ENCODE data around the gene RAET1E. TPM values are rescaled to one million over a fixed set of nuclear protein-coding genes. Genes with fewer than 3 reads are reported as not detected.

RAET1E gene
- total and polyA plus RNA-seq, 9 of the 15 experiments (the other 6 are each of a cell fraction or from before 2014, with no cell fraction given) = not detected

GRCh38 chr6:149860834-149861602, 36.9 kb downstream of the RAET1E start (continued):
- TF ChIP-seq ZBTB33 (CRISPR knock-in tag; IDR thresholded peaks at IDR 0.05) (peak; percentile 72), RAD21 (CRISPR knock-in tag; conservative IDR thresholded peaks at IDR 0.05 in 1 of 2, IDR thresholded peaks at IDR 0.05 in 1 of 2) (peak in 1 of 2 experiments; percentile 42; a peak in 2 of 4 replicates)

GRCh38 chr6:149860513-149860833, 37.4 kb downstream of the RAET1E start:
- CTCF ChIA-PET (ENCODE audit: low intra/inter-chr PET ratio) = no interaction called here
- in situ Hi-C loops (cut with MboI) (no loop called here), intact Hi-C loops (cut with micrococcal nuclease) (loop anchor here (10.0 kb wide), 1 partner anchor 296 kb away; the partner anchor contains the start of gene GINM1)
- H3K4me1 ChIP-seq (replicated peaks in 1 of 2; ENCODE audit: control insufficient read depth in 2 of 2, insufficient read depth in 2 of 2, low read length in 2 of 2) = peaks cover 13 to 21% of the 10 kb centered on the region in 2 experiments; a peak in 4 of 5 replicates
- H2AFZ ChIP-seq (ENCODE audit: low read depth, low read length) = no peak overlapping the region
- H3K79me2 ChIP-seq (ENCODE audit: control insufficient read depth, insufficient read depth, low read length) = no peaks in the 10 kb centered on the region
- H3K36me3 ChIP-seq (ENCODE audit: control insufficient read depth, insufficient read depth, low read length) = no peaks in the 10 kb centered on the region
- no peak overlapping the region for H3K4me2 ChIP-seq (ENCODE audit: insufficient read depth, low read length)
- 0 out of 2 replicates have a peak, but pooled peaks cover 3% of the 10 kb centered on the region for H4K20me1 ChIP-seq (replicated peaks; ENCODE audit: control insufficient read depth, insufficient read depth, low read length)
- TF ChIP-seq GABPB2 (CRISPR knock-in tag; conservative IDR thresholded peaks at IDR 0.05) = no peak
- TF ChIP-seq ZC3H11A (IDR thresholded peaks at IDR 0.05; ENCODE audit: low read depth, low read length) = no peak
- TF ChIP-seq, protein P1, sequence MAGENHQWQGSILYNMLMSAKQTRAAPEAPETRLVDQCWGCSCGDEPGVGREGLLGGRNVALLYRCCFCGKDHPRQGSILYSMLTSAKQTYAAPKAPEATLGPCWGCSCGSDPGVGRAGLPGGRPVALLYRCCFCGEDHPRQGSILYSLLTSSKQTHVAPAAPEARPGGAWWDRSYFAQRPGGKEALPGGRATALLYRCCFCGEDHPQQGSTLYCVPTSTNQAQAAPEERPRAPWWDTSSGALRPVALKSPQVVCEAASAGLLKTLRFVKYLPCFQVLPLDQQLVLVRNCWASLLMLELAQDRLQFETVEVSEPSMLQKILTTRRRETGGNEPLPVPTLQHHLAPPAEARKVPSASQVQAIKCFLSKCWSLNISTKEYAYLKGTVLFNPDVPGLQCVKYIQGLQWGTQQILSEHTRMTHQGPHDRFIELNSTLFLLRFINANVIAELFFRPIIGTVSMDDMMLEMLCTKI (IDR thresholded peaks at IDR 0.05; ENCODE audit: partially characterized antibody) = no peak
- TF ChIP-seq EGR1 (conservative IDR thresholded peaks at IDR 0.05) = no peak
- no peak for TF ChIP-seq TARDBP (IDR thresholded peaks at IDR 0.05)
- TF ChIP-seq SETDB1 (IDR thresholded peaks at IDR 0.05; ENCODE audit: low read length) = no peak
- TF ChIP-seq TRIM28 (IDR thresholded peaks at IDR 0.05) = no peak
- no peak for TF ChIP-seq ZNF121 (CRISPR knock-in tag; conservative IDR thresholded peaks at IDR 0.05)
- WGBS (ENCODE audit: insufficient coverage, low coverage, missing lambda C conversion rate) = 30% methylated on average over 5 of the region's 5 CpGs
- POLR2A ChIA-PET = interaction anchor here (1.4 kb wide), 1 partner anchor 10 kb away, joined by 3 read pairs; no protein-coding TSS in a partner anchor
- no peak overlapping the region for H3K4me3 ChIP-seq
- H3K27ac ChIP-seq (ENCODE audit: extremely low read depth, low read depth, low read length) = no peak overlapping the region
- ATAC-seq = no peak
- DNase-seq (ENCODE audit: extremely low read depth in 1 of 4, low spot score in 3 of 4) = no peak
- no peak for FAIRE-seq
- H3K27me3 ChIP-seq (ENCODE audit: control insufficient read depth in 2 of 2, insufficient read depth in 2 of 2, low read length in 2 of 2) = peaks cover 3 to 13% of the 10 kb centered on the region in 2 experiments; a peak in 3 of 5 replicates
- H3K9me1 ChIP-seq (ENCODE audit: control insufficient read depth, insufficient read depth, low read length) = no peaks in the 10 kb centered on the region
- no peaks in the 10 kb centered on the region for H3K9me3 ChIP-seq (replicated peaks; ENCODE audit: control insufficient read depth, insufficient read depth, low read depth, low read length)
- no TSS peak for BruUV-seq (replicated peaks)
- H3K9ac ChIP-seq (ENCODE audit: insufficient read depth in 1 of 2, low read depth in 2 of 2, low read length in 2 of 2) = peak overlapping the region in 1 of 2 experiments; percentile 17; a peak in 1 of 4 replicates

Data from K562 (cell line).